ENCODE results near the gene RNF144B. TPM values are rescaled to one million over a fixed set of nuclear protein-coding genes. Genes with fewer than 3 reads are reported as not detected.

RNF144B gene
- total RNA-seq, 1 experiment from 2014 or later, result 2.3 TPM

GRCh38 chr6:18350271-18350670 is 36.9 kb upstream of the RNF144B start:
- Histone ChIP-seq H2BK12ac (ENCODE audit: insufficient read length, low read depth, low read length) (no peak overlapping the region), H3K79me2 (ENCODE audit: insufficient read depth, low read length) (no peaks in the 10 kb centered on the region), H3K27ac (ENCODE audit: insufficient read length, low read depth, low read length) (no peak overlapping the region), H3K14ac (ENCODE audit: insufficient read depth, low read length) (no peak overlapping the region), H3K23ac (ENCODE audit: insufficient read length, low read depth, low read length) (no peak overlapping the region), H3K4me1 (ENCODE audit: insufficient read depth, low read length) (no peaks in the 10 kb centered on the region), H3K56ac (ENCODE audit: insufficient read length, low read depth, low read length) (no peak overlapping the region), H2AK5ac (ENCODE audit: insufficient read length, low read length) (no peak overlapping the region), H2BK15ac (ENCODE audit: low read depth, low read length) (no peak overlapping the region), H2BK20ac (ENCODE audit: low read depth, low read length, poor library complexity, severe bottlenecking) (no peak overlapping the region), H3K18ac (ENCODE audit: insufficient read length, low read depth, low read length) (no peak overlapping the region), H3K9me3 (ENCODE audit: control insufficient read depth, low read depth, low read length) (no peaks in the 10 kb centered on the region), H2BK5ac (ENCODE audit: insufficient read length, low read length) (no peak overlapping the region), H2AFZ (ENCODE audit: low read length) (no peak overlapping the region), H4K91ac (ENCODE audit: insufficient read length, low read depth, low read length) (no peak overlapping the region), H3T11ph (ENCODE audit: low read length) (no peak overlapping the region), H3K23me2 (ENCODE audit: insufficient read length, low read depth, low read length, poor library complexity, severe bottlenecking) (no peaks in the 10 kb centered on the region), H3K4me2 (ENCODE audit: insufficient read depth, insufficient read length, low read length) (no peak overlapping the region), H3K4ac (ENCODE audit: low read depth, low read length) (no peak overlapping the region), H3K9ac (ENCODE audit: extremely low read depth, insufficient read length, low read length) (no peak overlapping the region), H3K27me3 (ENCODE audit: insufficient read depth, low read length) (no peaks in the 10 kb centered on the region), H2BK120ac (ENCODE audit: low read depth, low read length, poor library complexity, severe bottlenecking) (no peak overlapping the region), H4K20me1 (ENCODE audit: control insufficient read depth, insufficient read depth, insufficient read length) (no peaks in the 10 kb centered on the region), H4K5ac (ENCODE audit: insufficient read length, low read depth, low read length) (no peak overlapping the region), H4K8ac (replicated peaks; ENCODE audit: insufficient read length, low read depth, low read length) (no peak overlapping the region), H3K79me1 (ENCODE audit: insufficient read depth, low read depth, low read length, poor library complexity, severe bottlenecking) (no peaks in the 10 kb centered on the region)
- Mint-ChIP-seq H3K9me3 (no peaks in the 10 kb centered on the region; a peak in 1 of 5 replicates), H3K36me3 (ENCODE audit: insufficient read depth in 1 of 3, low read depth in 3 of 3) (no peaks in the 10 kb centered on the region), H3K27ac (no peak overlapping the region), H3K27me3 (ENCODE audit: low read depth) (peaks cover 2% of the 10 kb centered on the region), H3K4me3 (no peak overlapping the region), H3K4me1 (no peaks in the 10 kb centered on the region)
- TF ChIP-seq CTCF (conservative IDR thresholded peaks at IDR 0.05), result no peak
- DNase-seq, result no peak
- no CpG with 5 or more reads among the region's 4 CpGs for WGBS (ENCODE audit: extremely low coverage, insufficient read length, low lambda C conversion rate)

Data from H9 (cell line).